ENCODE measurements around the gene SLC5A11.
A peak's percentile ranks its signal among the peaks of the same experiment; 100 is the strongest.
"Not testable (repeated sequence)": the region's sequence is repeated elsewhere in the genome, so short reads cannot be mapped to it uniquely, and the experiment has no call there.

SLC5A11 gene

DNA sequence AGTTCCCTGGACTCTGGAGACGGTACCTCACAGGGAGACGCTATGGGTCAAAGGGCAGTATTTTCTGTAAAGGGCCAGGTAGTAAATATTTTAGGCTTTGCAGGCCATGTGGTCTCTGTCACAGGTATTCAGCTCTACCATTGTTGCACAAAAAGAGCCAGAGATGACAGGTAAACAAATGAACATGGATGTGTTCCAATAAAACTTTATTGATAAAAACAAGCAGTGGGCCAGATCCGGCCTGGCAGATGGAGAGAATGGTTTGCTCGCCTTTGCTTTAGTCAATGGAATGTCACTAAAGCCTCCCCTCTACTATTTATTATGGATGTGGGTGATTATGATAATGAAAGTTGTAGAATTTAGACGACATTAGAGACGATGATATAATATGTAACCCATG lies 8.9 kb upstream of the SLC5A11 start:
- no peak for DNase-seq

DNA sequence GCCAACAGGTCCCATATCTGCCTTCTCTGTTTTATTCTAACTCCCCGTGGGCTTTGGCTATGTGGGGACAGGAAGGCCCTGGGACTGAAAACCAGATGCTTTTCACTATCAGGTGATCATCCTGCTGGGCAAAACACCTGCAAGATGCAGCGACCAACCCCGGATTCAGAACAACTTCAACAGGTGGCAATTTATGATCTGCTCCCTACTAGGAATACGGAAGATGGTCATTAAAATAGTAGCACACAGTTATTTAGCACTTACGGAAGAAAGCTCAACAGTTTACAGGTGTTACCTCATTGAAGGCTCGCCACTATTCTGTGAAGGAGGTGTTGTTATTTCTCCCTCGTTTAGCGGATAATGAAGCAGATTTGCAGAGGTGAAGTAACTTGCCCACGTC lies 7.8 kb upstream of the SLC5A11 start:
- DNase-seq: no peak

DNA sequence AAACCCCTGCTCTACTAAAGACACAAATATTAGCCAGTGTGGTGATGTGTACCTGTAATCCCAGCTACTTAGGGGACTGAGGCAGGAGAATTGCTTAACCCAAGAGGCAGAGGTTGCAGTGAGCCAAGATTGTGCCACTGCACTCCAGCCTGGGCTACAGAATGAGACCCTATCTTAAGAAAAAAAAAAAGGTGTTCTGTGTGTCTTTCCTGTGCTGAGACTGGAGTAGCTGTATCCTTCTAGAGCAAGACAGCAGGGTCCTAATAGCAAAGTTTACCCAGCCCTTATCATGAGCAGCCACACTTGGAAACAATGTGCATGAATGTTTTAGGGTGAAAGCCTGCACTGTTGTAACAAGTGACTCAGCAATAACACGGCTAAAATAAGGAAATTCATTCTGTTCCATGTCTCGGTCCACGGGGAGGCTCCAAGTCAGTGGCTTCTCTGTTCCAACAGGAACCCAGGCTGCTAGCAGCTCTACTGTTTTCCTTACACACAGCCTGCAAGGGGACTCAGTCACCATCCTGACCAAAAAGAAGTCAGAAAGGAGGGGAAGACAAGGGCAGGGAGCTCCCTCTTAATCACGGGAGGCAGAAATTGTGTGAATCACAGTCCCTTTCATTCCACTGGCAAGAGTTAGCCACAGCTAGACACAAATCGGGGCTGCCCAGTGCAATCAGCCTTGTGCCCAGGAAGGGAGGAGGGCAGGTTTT lies 7.1 kb upstream of the SLC5A11 start:
- no peak for DNase-seq

DNA sequence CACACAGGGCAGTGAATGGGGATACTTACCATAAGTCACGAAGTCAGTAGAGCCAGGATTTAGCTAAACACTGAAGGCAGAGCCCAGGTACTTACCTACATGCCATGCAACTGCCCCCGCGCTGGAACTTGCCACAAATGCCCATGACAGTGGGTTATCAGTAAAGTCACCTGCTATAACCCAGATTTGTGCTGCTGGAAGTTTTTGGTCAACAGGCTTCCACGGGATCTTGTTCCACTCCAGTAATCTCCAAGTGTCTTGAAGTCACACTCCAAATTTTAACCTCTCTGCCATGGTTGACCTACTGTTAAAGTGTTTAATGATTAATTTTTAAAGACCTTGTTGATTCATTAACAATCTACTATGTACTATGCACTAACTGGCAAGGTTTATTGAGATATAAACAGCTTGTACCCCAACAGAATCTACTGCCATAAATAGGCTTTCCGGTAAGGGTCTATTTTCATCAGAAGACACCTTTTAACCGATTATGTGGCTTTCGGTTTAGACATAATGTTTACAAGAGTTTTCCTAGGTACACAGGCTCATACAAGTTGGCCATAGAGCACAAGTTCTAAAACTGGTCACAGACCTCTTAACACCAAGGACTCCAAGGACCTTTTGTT lies 6.3 kb upstream of the SLC5A11 start:
- DNase-seq: no peak

DNA sequence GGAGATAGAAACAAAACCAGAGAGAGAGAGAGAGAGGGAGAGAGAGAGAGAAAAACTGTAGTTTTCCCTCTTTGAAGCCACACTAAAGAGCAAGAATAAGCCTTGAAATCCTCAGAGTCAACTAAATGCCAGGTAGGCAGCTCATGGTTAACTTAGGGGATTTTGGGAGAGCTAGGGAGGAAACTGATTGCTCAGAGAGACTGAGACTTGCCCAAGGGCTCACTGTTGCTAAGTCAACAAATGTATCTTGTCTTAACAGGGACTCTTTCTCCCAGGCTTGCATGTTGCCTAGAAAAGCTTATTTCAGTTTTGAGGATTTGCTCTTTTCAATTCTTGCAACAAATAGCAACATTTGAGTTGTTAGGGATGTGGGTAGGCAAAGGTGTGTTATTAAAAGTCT lies 4.5 kb upstream of the SLC5A11 start:
- no peak for DNase-seq

DNA sequence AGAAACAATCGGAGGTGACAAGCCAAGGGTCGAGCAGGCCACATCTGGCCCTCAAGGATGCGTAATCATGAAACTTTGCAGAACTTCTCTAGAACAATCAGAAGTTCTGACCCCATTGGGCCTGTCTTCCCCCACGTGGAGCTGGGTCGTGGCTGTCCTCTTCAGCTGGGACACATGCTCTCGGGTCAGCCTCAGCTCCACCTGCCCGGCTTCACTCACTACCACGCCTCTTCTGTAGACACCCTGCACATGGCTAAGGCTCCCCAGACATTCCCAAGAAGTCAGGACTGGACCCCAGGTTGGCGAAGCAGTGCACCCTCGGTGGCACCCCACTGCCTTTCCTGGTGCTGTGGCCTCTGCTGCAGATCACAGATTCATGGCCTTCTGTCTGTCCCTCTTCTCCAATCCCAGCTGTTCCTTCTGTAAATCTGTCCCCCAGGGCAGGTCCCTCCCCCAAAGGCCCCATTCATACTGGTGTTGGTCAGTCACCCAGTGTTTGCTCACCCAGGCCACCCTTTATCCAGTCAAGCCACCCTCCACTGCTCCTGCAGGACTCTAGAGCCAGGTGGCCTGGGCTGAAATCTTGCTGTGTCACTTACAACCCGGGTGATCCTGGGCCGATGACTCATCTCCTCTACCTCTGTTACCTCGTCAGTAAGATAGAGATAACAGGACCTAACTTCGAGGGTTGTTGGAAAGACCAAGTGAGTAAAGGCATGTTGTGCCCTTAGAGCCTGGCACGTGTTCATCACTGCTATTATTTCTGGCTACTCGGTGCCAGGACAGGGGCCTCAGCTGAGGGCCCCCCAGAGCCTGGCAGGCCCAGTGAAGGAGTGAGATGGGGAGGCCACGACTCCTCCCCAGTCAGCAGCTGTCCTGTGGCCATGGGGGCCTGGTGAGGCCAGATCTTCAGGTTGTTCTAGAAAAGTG lies 1.4 kb upstream of the SLC5A11 start:
- peak; percentile 36 for DNase-seq

DNA sequence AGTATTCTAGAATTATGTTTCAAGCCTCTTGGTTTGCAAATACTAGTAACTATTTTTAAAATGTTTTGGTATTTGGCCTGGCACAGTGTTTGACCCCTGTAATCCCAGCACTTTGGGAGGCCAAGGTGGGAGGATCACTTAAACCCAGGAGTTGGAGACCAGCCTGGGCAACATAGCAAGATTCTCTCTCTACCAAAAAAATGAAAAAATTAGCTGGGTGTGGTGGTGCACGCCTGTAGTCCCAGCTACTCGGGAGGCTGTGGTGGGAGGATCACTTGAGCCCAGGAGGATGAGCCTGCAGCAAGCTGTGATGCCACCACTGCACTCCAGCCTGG lies 765 bp upstream of the SLC5A11 start:
- DNase-seq: not testable (repeated sequence)

DNA sequence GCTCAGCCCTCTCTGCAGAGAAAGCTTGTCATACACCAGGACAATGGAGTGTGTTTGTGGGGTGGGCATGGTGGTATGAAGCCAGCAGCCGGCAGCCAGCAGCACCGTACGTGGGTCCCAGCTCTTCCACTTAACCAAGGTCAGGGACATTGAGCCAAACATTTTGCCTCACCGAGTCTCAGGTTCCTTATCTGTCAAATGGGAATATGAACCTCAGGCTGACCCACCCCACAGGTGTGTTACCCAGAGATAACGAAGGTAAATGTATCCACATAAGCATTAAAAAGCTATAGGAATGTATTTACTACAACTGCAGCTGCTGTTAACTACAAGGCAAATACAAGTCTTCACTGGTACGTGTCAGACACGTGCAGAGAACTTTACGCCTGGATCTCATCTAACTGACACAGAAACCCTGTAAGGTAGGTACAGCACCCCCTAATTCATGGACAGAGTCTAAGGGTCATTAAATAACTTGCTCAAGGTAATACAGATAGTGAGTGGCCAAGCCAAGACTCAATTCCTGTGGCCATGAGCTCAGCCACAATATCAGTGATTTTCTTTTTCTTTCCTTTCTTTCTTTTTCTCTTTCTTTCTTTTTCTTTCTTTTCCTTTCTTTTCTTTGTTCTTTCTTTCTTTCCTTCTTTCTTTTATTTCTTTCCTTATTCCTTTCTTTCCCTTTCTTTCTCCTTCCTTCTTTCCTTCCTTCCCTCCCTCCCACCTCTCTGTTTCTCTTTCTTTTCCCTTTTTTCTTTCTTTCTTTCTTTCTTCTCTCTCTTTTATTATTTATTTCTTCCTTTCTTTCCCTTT lies 990 bp downstream of the SLC5A11 start:
- no peak for DNase-seq

DNA sequence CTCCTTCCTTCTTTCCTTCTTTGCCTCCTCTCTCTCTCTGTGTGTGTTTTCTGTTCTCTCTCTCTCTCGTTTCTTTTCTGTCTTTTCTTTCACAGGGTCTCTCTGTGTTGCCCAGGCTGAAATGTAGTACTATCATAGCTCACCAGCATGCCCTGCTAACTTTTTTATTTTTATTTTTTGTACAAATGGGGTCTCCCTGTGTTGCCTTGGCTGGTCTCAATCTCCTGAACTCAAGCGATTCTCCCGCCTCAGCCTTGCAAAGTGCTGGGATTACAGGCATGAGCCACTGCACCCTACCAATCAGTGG lies 1.5 kb downstream of the SLC5A11 start:
- DNase-seq: no peak

DNA sequence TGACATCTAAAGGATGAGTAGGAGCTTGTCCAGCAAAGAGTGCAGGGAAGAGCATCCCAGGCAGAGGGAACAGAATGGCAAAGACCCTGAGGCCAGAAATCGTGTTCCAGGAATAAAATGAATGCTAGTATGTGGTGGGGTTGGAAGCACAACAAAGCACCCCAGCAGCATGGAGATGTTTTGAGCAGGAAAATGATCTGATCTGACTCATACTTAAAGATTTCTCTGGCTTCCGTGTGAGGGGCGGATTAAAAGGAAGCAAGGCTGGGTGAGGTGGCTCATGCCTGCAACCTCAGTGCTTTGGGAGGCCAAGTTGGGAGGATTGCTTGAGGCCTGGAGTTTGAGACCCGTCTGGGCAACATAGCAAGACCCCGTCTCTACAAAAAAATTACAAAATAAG lies 2.3 kb downstream of the SLC5A11 start:
- DNase-seq: no peak

DNA sequence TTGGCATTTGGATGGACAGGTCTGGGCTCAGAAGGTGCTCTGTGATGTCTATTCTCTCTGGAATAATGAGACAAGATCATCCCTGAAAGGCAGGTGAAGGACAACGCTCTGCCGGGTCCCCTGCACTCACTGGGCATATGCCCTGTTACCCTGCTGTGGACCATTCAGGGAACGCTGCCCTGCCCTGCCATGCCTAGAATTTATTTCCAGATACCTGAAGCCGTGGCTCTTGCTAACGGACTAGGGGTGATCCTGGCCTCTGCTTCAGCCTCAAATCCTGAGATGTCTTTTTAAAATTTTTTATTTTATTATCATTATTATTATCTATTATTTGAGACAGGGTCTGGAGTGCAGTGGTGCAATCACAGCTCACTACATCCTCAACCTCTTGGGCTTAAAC lies 3.9 kb downstream of the SLC5A11 start:
- DNase-seq: no peak

DNA sequence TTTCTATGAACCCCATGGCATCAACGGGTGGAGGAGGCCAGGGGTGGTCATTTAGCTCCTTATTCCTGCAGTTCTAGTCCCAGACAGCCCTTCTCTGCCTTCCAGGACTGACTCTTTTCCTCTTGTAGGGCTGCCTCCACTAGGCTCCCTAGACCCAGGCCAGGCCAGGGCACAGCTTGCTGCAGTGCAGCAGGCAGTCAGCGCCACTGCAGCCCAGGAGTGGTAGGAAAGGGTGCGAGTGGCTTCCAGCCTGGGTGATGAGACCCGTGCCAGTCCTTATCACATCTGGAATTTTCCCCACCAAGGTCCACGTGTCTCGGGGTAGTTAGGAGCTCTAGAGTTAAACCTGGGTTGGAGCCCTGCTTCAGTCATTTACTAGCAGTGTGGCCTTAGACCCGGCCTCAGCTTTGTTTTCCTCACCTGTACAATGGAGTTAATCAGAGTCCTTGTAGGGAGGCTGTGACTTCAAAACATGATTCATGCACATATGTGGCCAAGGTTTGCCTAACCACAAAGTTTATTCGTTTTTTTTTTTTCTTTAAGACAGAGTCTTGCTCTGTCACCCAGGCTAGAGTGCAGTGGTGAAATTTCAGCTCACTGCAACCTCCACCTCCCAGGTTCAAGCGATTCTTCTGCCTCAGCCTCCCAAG lies 4.7 kb downstream of the SLC5A11 start:
- DNase-seq: no peak

DNA sequence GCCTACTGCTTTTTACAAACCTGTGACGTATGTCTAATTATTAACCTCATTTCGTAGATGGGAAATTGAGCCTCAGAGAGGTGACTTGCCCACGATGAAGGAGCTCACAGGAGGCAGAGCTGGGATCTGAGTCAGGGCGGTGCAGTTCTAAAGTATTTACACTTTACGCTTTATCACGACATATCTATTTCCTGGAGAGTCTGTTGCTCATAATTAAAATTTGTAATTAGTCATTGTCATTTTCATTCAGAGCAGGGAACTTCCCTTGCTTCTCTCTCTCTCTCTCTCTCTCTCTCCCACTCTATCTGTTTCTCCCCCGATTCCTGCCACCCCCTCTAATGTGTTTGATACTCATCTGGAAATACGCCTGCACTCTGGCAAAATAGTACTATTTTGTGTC lies 5.9 kb downstream of the SLC5A11 start:
- no peak for DNase-seq

DNA sequence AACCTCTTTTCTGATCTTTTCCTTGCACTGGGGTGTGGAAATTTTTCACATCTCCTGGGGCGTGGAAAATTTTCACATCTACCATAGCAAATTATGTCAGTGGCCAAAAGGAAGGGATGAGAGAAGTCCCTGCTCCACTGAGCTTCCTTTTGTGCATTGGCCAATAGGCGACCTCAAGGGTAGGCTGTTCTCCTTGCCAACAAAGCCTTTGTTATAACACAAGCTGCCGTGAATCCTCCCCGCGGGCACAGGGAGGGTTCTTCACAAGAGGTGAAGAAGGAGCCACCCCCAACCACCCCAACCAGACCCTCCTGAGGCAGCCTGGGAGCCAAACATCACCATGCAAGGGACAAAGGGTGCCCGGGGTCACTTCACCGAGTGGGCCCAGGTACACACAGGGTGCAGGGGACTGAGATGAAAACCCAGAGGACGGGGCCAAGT lies 6.5 kb downstream of the SLC5A11 start:
- no peak for DNase-seq

DNA sequence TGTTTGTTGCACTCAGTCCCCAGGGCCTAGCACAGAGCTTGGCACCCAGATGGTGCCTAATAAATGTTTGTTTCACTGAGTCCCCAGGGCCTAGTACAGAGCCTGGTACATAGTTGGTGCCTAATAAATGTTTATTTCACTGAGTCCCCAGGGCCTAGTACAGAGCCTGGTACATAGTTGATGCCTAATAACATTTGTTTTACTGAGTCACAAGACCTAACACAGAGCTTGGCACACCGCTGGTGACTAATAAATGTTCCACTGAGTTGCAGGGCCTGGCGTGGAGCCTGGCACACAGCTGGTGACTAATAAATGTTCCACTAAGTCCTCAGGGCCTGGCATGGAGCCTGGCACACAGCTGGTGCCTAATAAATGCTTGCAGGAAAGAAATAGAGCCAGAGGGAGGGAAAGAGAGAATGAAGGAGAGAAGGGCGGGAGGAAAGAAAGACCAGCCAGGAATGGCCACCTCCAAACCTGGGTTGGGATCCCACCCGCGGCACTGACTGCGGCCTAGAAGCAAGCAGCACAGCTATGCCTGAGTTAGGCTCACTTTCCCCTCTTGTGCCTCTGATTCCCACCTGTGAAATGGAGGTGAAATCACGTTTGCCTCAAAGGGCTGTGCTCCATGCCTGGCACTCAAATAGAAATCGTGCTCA lies 7.5 kb downstream of the SLC5A11 start:
- no peak for DNase-seq

DNA sequence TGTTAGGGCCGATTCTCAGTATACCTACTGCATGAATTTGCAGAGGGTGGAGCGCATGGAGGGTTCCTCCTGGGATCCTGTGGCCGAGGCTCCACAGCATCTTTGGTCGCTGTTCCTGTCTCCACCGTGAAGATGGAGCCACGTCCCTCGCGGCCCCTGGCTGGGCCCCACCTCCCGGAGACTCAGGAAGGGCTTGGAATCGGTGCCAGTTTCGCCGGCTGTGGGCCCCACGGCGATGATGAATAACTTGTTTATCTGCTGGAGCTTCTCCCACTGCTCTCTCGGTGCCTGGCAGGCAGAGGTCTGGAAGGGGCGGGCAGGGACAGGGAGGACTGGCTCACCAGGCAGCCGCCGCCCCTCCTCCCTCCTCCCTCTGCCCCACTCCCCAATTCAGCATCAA lies 8.1 kb downstream of the SLC5A11 start:
- peak; percentile 28 for DNase-seq

DNA sequence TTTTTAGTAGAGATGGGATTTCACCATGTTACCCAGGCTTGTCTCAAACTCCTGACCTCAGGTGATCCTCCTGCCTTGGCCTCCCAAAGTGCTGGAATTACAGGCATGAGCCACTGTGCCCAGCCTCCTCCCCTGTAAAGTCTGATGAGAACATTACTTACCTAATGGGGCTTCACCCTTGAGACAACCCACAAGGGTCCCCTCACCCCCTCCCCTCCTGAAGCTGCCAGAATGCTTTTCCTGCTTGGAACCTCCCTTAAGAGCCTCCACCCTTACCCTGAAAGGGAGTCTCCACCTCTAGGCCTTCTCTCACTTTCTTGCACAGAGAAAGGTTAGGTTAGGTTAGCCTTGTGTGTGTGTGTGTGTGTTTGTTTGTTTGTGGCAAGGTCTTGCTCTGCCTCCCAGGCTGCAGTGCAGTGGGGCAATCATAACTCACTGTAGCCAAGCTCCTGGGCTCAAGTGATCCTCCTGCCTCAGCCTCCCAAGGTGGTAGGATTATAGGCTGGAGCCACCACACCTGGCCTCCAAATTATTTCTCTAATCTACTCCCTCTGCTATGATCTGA lies 8.9 kb downstream of the SLC5A11 start:
- no peak for DNase-seq

DNA sequence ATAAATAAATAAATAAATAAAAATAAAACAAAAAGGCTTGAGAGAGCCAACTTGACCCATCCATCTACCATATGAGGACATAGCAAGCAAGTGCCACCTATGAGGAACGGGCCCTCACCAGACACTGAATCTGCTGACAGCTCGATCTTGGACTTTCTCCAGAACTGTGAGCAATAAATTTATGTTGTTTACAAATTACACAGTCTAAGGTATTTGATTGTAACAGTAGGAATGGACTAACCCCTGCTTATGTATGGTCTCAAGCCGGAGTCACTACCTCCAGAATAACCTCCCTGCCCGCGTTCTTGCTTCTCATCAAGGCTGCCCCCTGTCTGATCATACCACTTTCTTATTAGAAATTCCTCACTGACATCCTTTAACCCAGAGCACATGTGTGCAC lies 9.9 kb downstream of the SLC5A11 start:
- DNase-seq: no peak

DNA sequence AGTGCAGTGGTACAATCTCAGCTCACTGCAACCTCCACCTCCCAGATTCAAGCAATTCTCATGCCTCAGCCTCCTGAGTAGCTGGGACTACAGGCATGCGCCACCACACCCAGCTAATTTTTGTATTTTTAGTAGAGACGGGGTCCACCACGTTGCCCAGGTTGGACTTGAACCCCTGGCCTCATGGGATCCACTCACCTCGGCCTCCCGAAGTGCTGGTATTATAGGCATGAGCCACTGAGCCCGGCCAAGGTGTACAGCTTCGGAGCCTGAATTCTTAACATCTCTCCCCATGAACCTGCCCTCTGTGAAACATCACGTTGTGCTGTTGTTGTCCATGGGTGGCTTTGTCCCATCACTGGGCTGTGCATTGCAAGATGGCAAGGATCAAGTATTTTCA lies 11.1 kb downstream of the SLC5A11 start:
- not testable (repeated sequence) for DNase-seq

DNA sequence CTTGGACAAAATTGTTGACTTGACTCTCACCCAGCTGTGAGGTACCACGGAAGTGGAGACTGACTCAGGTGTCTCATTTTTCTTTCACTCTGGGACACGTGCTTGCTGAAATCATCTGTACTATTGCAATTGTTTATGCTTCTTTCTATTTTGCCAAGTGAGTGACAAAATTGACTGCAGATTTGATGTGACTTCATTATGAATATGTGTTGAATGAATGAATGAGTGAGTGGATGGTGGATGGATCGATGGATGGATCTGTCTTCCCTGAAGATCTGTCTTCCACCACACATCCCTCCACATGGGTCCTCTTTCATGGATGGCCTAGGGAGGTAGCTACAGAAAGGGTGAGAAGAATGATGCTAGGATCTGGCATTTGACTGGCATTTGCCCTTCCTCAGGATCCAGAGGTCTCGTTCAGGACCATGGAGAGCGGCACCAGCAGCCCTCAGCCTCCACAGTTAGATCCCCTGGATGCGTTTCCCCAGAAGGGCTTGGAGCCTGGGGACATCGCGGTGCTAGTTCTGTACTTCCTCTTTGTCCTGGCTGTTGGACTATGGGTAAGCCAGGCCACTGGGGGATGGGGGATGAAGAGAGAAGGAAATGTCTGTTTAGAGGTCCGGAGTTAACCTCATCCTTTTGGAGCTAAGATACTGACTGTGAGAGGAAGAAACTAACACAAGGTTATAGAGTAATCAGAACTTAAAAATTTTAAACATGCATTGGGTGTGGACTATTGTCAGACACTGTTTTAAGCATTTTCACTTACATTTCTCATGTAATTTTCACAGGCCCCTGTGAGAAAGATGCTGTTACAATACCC lies 12.7 kb downstream of the SLC5A11 start:
- DNase-seq: peak; percentile 39

DNA sequence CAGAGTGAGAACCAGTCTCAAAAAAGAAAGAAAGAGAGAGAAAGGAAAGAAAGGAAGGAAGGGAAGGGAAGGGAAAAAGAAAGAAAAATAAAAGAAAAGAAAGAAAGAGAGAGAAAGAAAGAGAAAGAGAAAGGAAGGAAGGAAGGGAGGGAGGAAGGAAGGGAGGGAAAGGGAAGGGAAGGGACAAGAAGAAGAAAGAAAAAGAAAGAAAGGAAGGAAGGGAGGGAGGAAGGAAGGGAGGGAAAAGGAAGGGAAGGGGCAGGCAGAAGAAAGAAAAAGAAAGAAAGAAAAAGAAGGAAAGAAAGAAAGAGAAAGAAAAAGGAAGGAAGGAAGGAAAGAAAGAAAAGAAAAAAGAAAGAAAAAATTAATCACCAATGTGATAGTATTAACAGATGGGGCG lies 15.7 kb downstream of the SLC5A11 start:
- DNase-seq: no peak

Data from NCI-H82 (cell line).